K562 (cell line): Measurements from ENCODE around the gene BEND6. TPM values are rescaled to one million over a fixed set of nuclear protein-coding genes. Genes with fewer than 3 reads are reported as not detected.
A peak's percentile ranks its signal among the peaks of the same experiment; 100 is the strongest.

Experiments
- ATAC-seq: fragments of 200-7000 bp; cut with Tn5 transposase; 3 replicates; pipeline ENCODE4 v1.9.1; 2020; ENCODE audit warnings: moderate library complexity
- BruUV-seq: library from RNA; stranded (reverse); fragments of 400-500 nt; replicated peaks from 2 replicates; lab custom pipeline; 2021; lab: Mats Ljungman, UMichigan
- CTCF ChIA-PET: fragments of 300-600 bp; formaldehyde crosslinking; extraction: SDS; loops from one replicate; lab custom pipeline; 2021; ENCODE audit warnings: low intra/inter-chr PET ratio; lab: Yijun Ruan, JAX
- POLR2A ChIA-PET: fragments of 300-600, 350-650 bp; sonication (Branson Sonifier 250); formaldehyde crosslinking; extraction: SDS; loops from one replicate; lab custom pipeline; 2021; ENCODE audit warnings: antibody characterized with exemption, inconsistent platforms; lab: Yijun Ruan, JAX
- DNase-seq, 4 experiments: peaks; one replicate each; pipeline versions ENCODE4 v3.0.0 to v3.0.0-alpha.2; 2011 to 2018; ENCODE audit warnings: low spot score in 3 of 4, mixed read lengths in 3 of 4; ENCODE audit errors: extremely low read depth in 1 of 4
- FAIRE-seq: peaks from 2 replicates; lab custom pipeline; 2011; peaks lifted over from hg19 to GRCh38; lab: Jason Lieb, UNC
- H2AFZ ChIP-seq: 2 replicates; pipeline ENCODE4 v1.6.0; 2011; ENCODE audit warnings: low read depth, low read length, control low read depth, inconsistent platforms
- H3K27ac ChIP-seq: fragments of 200-600 bp; 3 replicates; pipeline ENCODE4 v1.8.0; 2011; ENCODE audit warnings: low read depth, mild to moderate bottlenecking, control low read depth, inconsistent platforms, low read length, moderate library complexity, mixed read lengths; ENCODE audit errors: extremely low read depth
- H3K27me3 ChIP-seq, 2 experiments: fragments of 300-600 bp in 1 of 2; 2 replicates in 1 of 2; 3 replicates in 1 of 2; pipeline versions ENCODE4 v1.6.0 to v1.8.0; 2011; ENCODE audit warnings: inconsistent platforms in 2 of 2, low read length in 2 of 2, mild to moderate bottlenecking in 1 of 2, mixed read lengths in 1 of 2, moderate library complexity in 1 of 2; ENCODE audit not compliant: control insufficient read depth in 2 of 2, insufficient read depth in 2 of 2
- H3K36me3 ChIP-seq: fragments of 300-600 bp; 3 replicates; pipeline ENCODE4 v1.8.0; 2011; ENCODE audit warnings: mild to moderate bottlenecking, low read length, inconsistent platforms; ENCODE audit not compliant: control insufficient read depth, insufficient read depth
- H3K4me1 ChIP-seq, 2 experiments: fragments of 200-600 bp in 1 of 2; replicated peaks in 1 of 2; 2 replicates in 1 of 2; 3 replicates in 1 of 2; pipeline versions ENCODE4 v1.5.1 to v1.8.0; 2011; ENCODE audit warnings: inconsistent platforms in 2 of 2, low read length in 2 of 2, mild to moderate bottlenecking in 1 of 2, mixed read lengths in 1 of 2, moderate library complexity in 1 of 2; ENCODE audit not compliant: control insufficient read depth in 2 of 2, insufficient read depth in 2 of 2
- H3K4me2 ChIP-seq: 2 replicates; pipeline ENCODE4 v1.6.1; 2011; ENCODE audit warnings: low read length, control low read depth, inconsistent platforms, mixed read lengths; ENCODE audit not compliant: insufficient read depth
- H3K4me3 ChIP-seq: fragments of 200-600 bp; sonication (generic), shearing (Covaris generic); 2 replicates; pipeline ENCODE4 v1.5.1; 2016; ENCODE audit warnings: control low read depth, inconsistent platforms
- H3K79me2 ChIP-seq: fragments of 200-600 bp; 3 replicates; pipeline ENCODE4 v1.8.0; 2011; ENCODE audit warnings: low read length, inconsistent platforms; ENCODE audit not compliant: control insufficient read depth, insufficient read depth
- H3K9ac ChIP-seq, 2 experiments: 2 replicates each; pipeline versions ENCODE4 v1.6.0 to v1.6.1; 2011; ENCODE audit warnings: low read depth in 2 of 2, low read length in 2 of 2, control low read depth in 1 of 2, inconsistent platforms in 1 of 2, mild to moderate bottlenecking in 1 of 2, mixed read lengths in 1 of 2; ENCODE audit not compliant: insufficient read depth in 1 of 2
- H3K9me1 ChIP-seq: one replicate; pipeline ENCODE4 v1.6.0; 2011; ENCODE audit warnings: inconsistent platforms, mild to moderate bottlenecking, low read length, moderate library complexity; ENCODE audit not compliant: control insufficient read depth, insufficient read depth
- H3K9me3 ChIP-seq: replicated peaks from 2 replicates; pipeline ENCODE4 v1.5.1; 2011; ENCODE audit warnings: low read depth, low read length, inconsistent platforms; ENCODE audit not compliant: control insufficient read depth, insufficient read depth
- H4K20me1 ChIP-seq: replicated peaks from 2 replicates; pipeline ENCODE4 v1.6.1; 2011; ENCODE audit warnings: low read length, inconsistent platforms, mixed read lengths; ENCODE audit not compliant: control insufficient read depth, insufficient read depth
- ATF1 ChIP-seq, 2 experiments: fragments of 450-650 bp in 1 of 2; IDR thresholded peaks; 2 replicates each; pipeline ENCODE4 v1.6.1; 2016; ENCODE audit warnings: missing compliant biosample characterization in 1 of 2, missing genetic modification characterization in 1 of 2
- CAMTA2 ChIP-seq: fragments of 250-450 bp; sonication (Bioruptor Pico); conservative IDR thresholded peaks from 2 replicates; pipeline ENCODE4 v1.5.1; 2022
- CBFB ChIP-seq: sonication (generic); formaldehyde crosslinking; IDR thresholded peaks from 2 replicates; pipeline ENCODE4 v1.4.0; 2020; ENCODE audit warnings: mild to moderate bottlenecking, missing genetic modification reagents
- CBX1 ChIP-seq: sonication (generic); IDR thresholded peaks from 2 replicates; pipeline ENCODE4 v1.6.1; 2016; ENCODE audit warnings: antibody characterized with exemption, low read depth, mild to moderate bottlenecking
- CC2D1A ChIP-seq: fragments of 450-650 bp; IDR thresholded peaks from 2 replicates; pipeline ENCODE4 v1.6.1; 2017; ENCODE audit warnings: mild to moderate bottlenecking
- COPS2 ChIP-seq: fragments of 450-650 bp; conservative IDR thresholded peaks from 2 replicates; pipeline ENCODE4 v1.6.1; 2016; ENCODE audit warnings: mild to moderate bottlenecking, moderate library complexity
- E2F5 ChIP-seq: sonication (generic); formaldehyde crosslinking; IDR thresholded peaks from 2 replicates; pipeline ENCODE4 v1.8.0; 2022; ENCODE audit warnings: mild to moderate bottlenecking, missing genetic modification reagents
- ETV1 ChIP-seq: fragments of 450-650 bp; conservative IDR thresholded peaks from 2 replicates; pipeline ENCODE4 v1.6.1; 2016; ENCODE audit warnings: missing genetic modification characterization, control low read depth, low read depth, missing compliant biosample characterization
- GTF2A2 ChIP-seq: IDR thresholded peaks from 2 replicates; pipeline ENCODE4 v1.6.1; 2016; ENCODE audit warnings: mild to moderate bottlenecking, missing genetic modification characterization, missing compliant biosample characterization
- MCM2 ChIP-seq: fragments of 450-650 bp; IDR thresholded peaks from 2 replicates; pipeline ENCODE4 v1.6.1; 2017; ENCODE audit warnings: low read depth, mild to moderate bottlenecking
- SETDB1 ChIP-seq: IDR thresholded peaks from one replicate; pipeline ENCODE4 v1.6.1; 2012; ENCODE audit warnings: low read length, control low read depth, inconsistent platforms
- SIN3A ChIP-seq, 2 experiments: fragments of 150-350 bp in 1 of 2; IDR thresholded peaks; 2 replicates each; pipeline ENCODE4 v1.6.1; 2011 to 2016; ENCODE audit warnings: borderline replicate concordance in 2 of 2, low read depth in 2 of 2, low read length in 2 of 2, mild to moderate bottlenecking in 2 of 2, moderate library complexity in 2 of 2; ENCODE audit not compliant: control insufficient read depth in 1 of 2
- SMAD3 ChIP-seq: fragments of 450-650 bp; formaldehyde crosslinking; conservative IDR thresholded peaks from 2 replicates; pipeline ENCODE4 v1.4.0; 2020; ENCODE audit warnings: mild to moderate bottlenecking
- TBP ChIP-seq: optimal IDR thresholded peaks from 2 replicates; pipeline ENCODE3; 2011; ENCODE audit warnings: low read depth, low read length, improper control_type of control experiment
- U2AF1 ChIP-seq: fragments of 200-400 bp; formaldehyde crosslinking; optimal IDR thresholded peaks from 2 replicates; pipeline ENCODE3; 2017; ENCODE audit warnings: mild to moderate bottlenecking, low read depth, low read length, moderate library complexity
- XRCC4 ChIP-seq: IDR thresholded peaks from one replicate; pipeline ENCODE4 v1.6.1; 2011; ENCODE audit not compliant: insufficient read depth, insufficient read length; ENCODE audit errors: extremely low read depth
- ZBTB1 ChIP-seq: sonication (generic); formaldehyde crosslinking; IDR thresholded peaks from 2 replicates; pipeline ENCODE4 v1.8.1; 2023; ENCODE audit warnings: missing genetic modification reagents, low read depth, mild to moderate bottlenecking, borderline replicate concordance
- ZNF444 ChIP-seq: fragments of 250-450 bp; sonication (Bioruptor Pico); IDR thresholded peaks from 2 replicates; pipeline ENCODE4 v1.4.0; 2020; ENCODE audit warnings: mild to moderate bottlenecking, moderate library complexity
- WGBS: fragments of 100-300 bp; shearing (Covaris generic); methylation state at CpG from one replicate; pipeline ENCODE4 v1.1.6; 2016; ENCODE audit warnings: low coverage, mixed read lengths; ENCODE audit not compliant: insufficient coverage; ENCODE audit errors: missing lambda C conversion rate; 5-methylcytosine and 5-hydroxymethylcytosine counted together
- in situ Hi-C: fragments of 300-500 bp; cut with MboI; formaldehyde crosslinking; loops from 4 replicates; pipeline ENCODE4 v1.15.0; 2018; ENCODE audit warnings: inconsistent platforms, mixed read lengths
- intact Hi-C: fragments of 100-400 bp; cut with micrococcal nuclease; formaldehyde crosslinking; loops from 2 replicates; pipeline ENCODE4 v1.14.2; 2022
- polyA plus RNA-seq, 8 experiments: library from polyadenylated mRNA; depleted of rRNA in 4 of 8; stranded (reverse) in 5 of 8; unstranded in 3 of 8; fragments of >200 nt; fragmentation: Nextera tagmentation in 2 of 8; fragmentation: Illumina TruSeq in 1 of 8; extraction: Ambion mirVana in 2 of 8; extraction: Trizol in 1 of 8; gene quantifications; 2 replicates each; pipeline versions ENCODE4 v1.2.1 to v1.2.3, GENCODE V29; 2011 to 2014; ENCODE audit warnings: inconsistent platforms in 1 of 8, missing spikeins in 1 of 8
- total RNA-seq, 7 experiments: library from RNA; depleted of rRNA in 6 of 7; stranded (reverse); fragments of >200 nt in 6 of 7; fragmentation: Illumina TruSeq in 2 of 7; extraction: Trizol in 2 of 7; gene quantifications; 2 replicates each; pipeline versions ENCODE4 v1.2.1 to v1.2.3, GENCODE V29; 2011 to 2021; ENCODE audit warnings: low replicate concordance in 1 of 7

The BEND6 gene
- total and polyA plus RNA-seq, 9 of the 15 experiments (the other 6 are each of a cell fraction or from before 2014, with no cell fraction given) = 0.37 to 4.0 (median 1.1) TPM

- peak overlapping the region; percentile 69 for H3K4me3 ChIP-seq
- DNase-seq = peak; percentile 86 to 95 (median 87)
- no peaks in the 10 kb centered on the region for H4K20me1 ChIP-seq
- ChIA-PET CTCF (interaction anchor here (1.0 to 2.5 kb wide), 2 partner anchors 51 to 66 kb away, joined by 3 to 14 read pairs; no protein-coding TSS in a partner anchor), POLR2A (interaction anchor here (0.5 to 1.4 kb wide), 11 partner anchors 8 to 366 kb away, joined by 3 to 6 read pairs (median 4); partner anchors contain the start of genes BAG2, KIAA1586 and ZNF451)
- peak; percentile 69 for FAIRE-seq
- H3K36me3 ChIP-seq = peaks cover 5% of the 10 kb centered on the region; the same call in 1 of the 3 replicates
- peak overlapping the region; percentile 72 for H3K27ac ChIP-seq
- no peaks in the 10 kb centered on the region; the same call in 1 of the 2 replicates for H3K9me3 ChIP-seq
- TSS peak; percentile 56 for BruUV-seq
- ATAC-seq = peak; percentile 90
- H3K27me3 ChIP-seq = no peaks in the 10 kb centered on the region
- under 1% methylated on average over 51 of the region's 57 CpGs for WGBS
- H3K4me1 ChIP-seq = peaks cover 13 to 20% of the 10 kb centered on the region in 2 experiments; a peak in 4 of 5 replicates
- peak overlapping the region; percentile 92 for H2AFZ ChIP-seq
- peak overlapping the region; percentile 91 for H3K4me2 ChIP-seq
- in situ Hi-C loops = no loop called here
- peaks cover 19% of the 10 kb centered on the region for H3K79me2 ChIP-seq
- H3K9me1 ChIP-seq = no peaks in the 10 kb centered on the region
- H3K9ac ChIP-seq = peak overlapping the region; percentile 78 to 90
- intact Hi-C loops = loop anchor here (1.0 to 5.0 kb wide), 5 partner anchors 51 to 361 kb away; partner anchors contain the start of gene BAG2
- TF ChIP-seq CC2D1A (0 out of 2 replicates have a peak, but pooled peaks have one; percentile 27), ZNF444 (CRISPR knock-in tag) (0 out of 2 replicates have a peak, but pooled peaks have one; percentile 19), CAMTA2 (no peak), ATF1 (CRISPR knock-in tag; IDR thresholded peaks at IDR 0.05) (no peak), ATF1 (tag; IDR thresholded peaks at IDR 0.05) (peak; percentile 38; the same call in 1 of the 2 replicates), CBFB (CRISPR knock-in tag) (no peak), SETDB1 (no peak), SIN3A (IDR thresholded peaks at IDR 0.05; ENCODE audit: borderline replicate concordance in 2 of 2, control insufficient read depth in 1 of 2, low read depth in 2 of 2, low read length in 2 of 2) (peak in 1 of 2 experiments; percentile 79; a peak in 1 of 4 replicates), CBX1 (peak; percentile 53; the same call in 1 of the 2 replicates), MCM2 (no peak), COPS2 (no peak), ETV1 (tag) (peak; percentile 52; the same call in 1 of the 2 replicates), TBP (peak; percentile 47), ZBTB1 (peak; percentile 98), GTF2A2 (tag) (no peak), SMAD3 (CRISPR knock-in tag) (no peak), XRCC4 (no peak), U2AF1 (no peak), E2F5 (no peak)
Observed at GRCh38 chr6:56955171-56956155, 556 bp downstream of the BEND6 start.
